Smooth muscle cell (in vitro differentiated cells): ENCODE data around the gene IL1R1. TPM values are rescaled to one million over a fixed set of nuclear protein-coding genes. Genes with fewer than 3 reads are reported as not detected.

Source experiments
- DNase-seq: peaks from one replicate; lab custom pipeline; 2025; ENCODE audit not compliant: unreplicated experiment; lab: John Stamatoyannopoulos, UW
- H2AFZ ChIP-seq: fragments of 200-600 bp; sonication (generic); 2 replicates; pipeline ENCODE4 v1.6.0; 2016; ENCODE audit warnings: antibody characterized with exemption, low read depth, mild to moderate bottlenecking
- H3F3A ChIP-seq: fragments of 200-600 bp; sonication (generic); 2 replicates; pipeline ENCODE4 v1.6.0; 2017; ENCODE audit warnings: antibody characterized with exemption, low read depth
- H3K27ac ChIP-seq: fragments of 200-600 bp; sonication (generic); 2 replicates; pipeline ENCODE4 v1.5.1; 2016; ENCODE audit warnings: low read depth, mild to moderate bottlenecking
- H3K27me3 ChIP-seq: fragments of 200-600 bp; sonication (generic); 2 replicates; pipeline ENCODE4 v1.6.1; 2016; ENCODE audit warnings: low read depth, mild to moderate bottlenecking
- H3K36me3 ChIP-seq: fragments of 200-600 bp; sonication (generic); 2 replicates; pipeline ENCODE4 v1.5.1; 2016; ENCODE audit warnings: low read depth
- H3K4me1 ChIP-seq: fragments of 200-600 bp; sonication (generic); 2 replicates; pipeline ENCODE4 v1.5.1; 2016; ENCODE audit warnings: low read depth
- H3K4me2 ChIP-seq: fragments of 200-600 bp; sonication (generic); 2 replicates; pipeline ENCODE4 v1.6.0; 2016; ENCODE audit warnings: mild to moderate bottlenecking
- H3K4me3 ChIP-seq: fragments of 200-600 bp; sonication (generic); 2 replicates; pipeline ENCODE4 v1.5.1; 2016; ENCODE audit warnings: mild to moderate bottlenecking
- H3K79me2 ChIP-seq: fragments of 200-600 bp; sonication (generic); 2 replicates; pipeline ENCODE4 v1.6.0; 2016; ENCODE audit warnings: low read depth, mild to moderate bottlenecking
- H3K9ac ChIP-seq: fragments of 200-600 bp; sonication (generic); 2 replicates; pipeline ENCODE4 v1.6.0; 2016; ENCODE audit warnings: low read depth
- H3K9me3 ChIP-seq: fragments of 200-600 bp; sonication (generic); replicated peaks from 2 replicates; pipeline ENCODE4 v1.5.1; 2016; ENCODE audit warnings: low read depth
- H4K20me1 ChIP-seq: fragments of 200-600 bp; sonication (generic); 2 replicates; pipeline ENCODE4 v1.6.0; 2016; ENCODE audit warnings: low read depth
- WGBS: methylation state at CpG from one replicate; pipeline ENCODE4 v1.1.7; 2016; ENCODE audit warnings: low lambda C conversion rate; 5-methylcytosine and 5-hydroxymethylcytosine counted together
- polyA plus RNA-seq: library from polyadenylated mRNA; unstranded; fragments of >200 nt; fragmentation: Nextera tagmentation; extraction: Ambion mirVana; gene quantifications from 2 replicates; pipeline ENCODE4 v1.2.1, GENCODE V29; 2016
- total RNA-seq: library from RNA; depleted of rRNA; stranded (reverse); fragments of >200 nt; gene quantifications from 2 replicates; pipeline ENCODE4 v1.2.3, GENCODE V29; 2014
- TF ChIP-seq, protein P1 (sequence below): fragments of 200-600 bp; sonication (generic); IDR thresholded peaks from 2 replicates; pipeline ENCODE4 v1.5.1; 2017; ENCODE audit warnings: borderline replicate concordance, mild to moderate bottlenecking, antibody characterized with exemption; ENCODE audit not compliant: insufficient read depth, poor library complexity, severe bottlenecking

The IL1R1 gene
- total and polyA plus RNA-seq, 2 experiments from 2014 or later = 26.8 to 32.4 TPM

DNA sequence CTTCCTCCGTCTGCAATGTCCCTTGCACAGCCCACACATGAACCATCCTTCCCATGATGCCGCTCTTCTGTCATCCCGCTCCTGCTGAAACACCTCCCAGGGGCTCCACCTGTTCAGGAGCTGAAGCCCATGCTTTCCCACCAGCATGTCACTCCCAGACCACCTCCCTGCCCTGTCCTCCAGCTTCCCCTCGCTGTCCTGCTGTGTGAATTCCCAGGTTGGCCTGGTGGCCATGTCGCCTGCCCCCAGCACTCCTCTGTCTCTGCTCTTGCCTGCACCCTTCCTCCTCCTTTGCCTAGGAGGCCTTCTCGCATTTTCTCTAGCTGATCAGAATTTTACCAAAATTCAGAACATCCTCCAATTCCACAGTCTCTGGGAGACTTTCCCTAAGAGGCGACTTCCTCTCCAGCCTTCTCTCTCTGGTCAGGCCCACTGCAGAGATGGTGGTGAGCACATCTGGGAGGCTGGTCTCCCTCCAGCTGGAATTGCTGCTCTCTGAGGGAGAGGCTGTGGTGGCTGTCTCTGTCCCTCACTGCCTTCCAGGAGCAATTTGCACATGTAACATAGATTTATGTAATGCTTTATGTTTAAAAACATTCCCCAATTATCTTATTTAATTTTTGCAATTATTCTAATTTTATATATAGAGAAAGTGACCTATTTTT lies 35.4 kb downstream of the IL1R1 start:
- Histone ChIP-seq H3K9me3 (no peaks in the 10 kb centered on the region), H3K27ac (no peak overlapping the region), H3F3A (peaks cover 3% of the 10 kb centered on the region), H4K20me1 (no peaks in the 10 kb centered on the region), H2AFZ (no peak overlapping the region), H3K4me1 (no peaks in the 10 kb centered on the region), H3K27me3 (no peaks in the 10 kb centered on the region), H3K9ac (no peak overlapping the region), H3K79me2 (no peaks in the 10 kb centered on the region), H3K4me2 (no peak overlapping the region), H3K36me3 (peaks cover 12% of the 10 kb centered on the region), H3K4me3 (no peak overlapping the region)
- no peak for DNase-seq
- TF ChIP-seq, protein P1, sequence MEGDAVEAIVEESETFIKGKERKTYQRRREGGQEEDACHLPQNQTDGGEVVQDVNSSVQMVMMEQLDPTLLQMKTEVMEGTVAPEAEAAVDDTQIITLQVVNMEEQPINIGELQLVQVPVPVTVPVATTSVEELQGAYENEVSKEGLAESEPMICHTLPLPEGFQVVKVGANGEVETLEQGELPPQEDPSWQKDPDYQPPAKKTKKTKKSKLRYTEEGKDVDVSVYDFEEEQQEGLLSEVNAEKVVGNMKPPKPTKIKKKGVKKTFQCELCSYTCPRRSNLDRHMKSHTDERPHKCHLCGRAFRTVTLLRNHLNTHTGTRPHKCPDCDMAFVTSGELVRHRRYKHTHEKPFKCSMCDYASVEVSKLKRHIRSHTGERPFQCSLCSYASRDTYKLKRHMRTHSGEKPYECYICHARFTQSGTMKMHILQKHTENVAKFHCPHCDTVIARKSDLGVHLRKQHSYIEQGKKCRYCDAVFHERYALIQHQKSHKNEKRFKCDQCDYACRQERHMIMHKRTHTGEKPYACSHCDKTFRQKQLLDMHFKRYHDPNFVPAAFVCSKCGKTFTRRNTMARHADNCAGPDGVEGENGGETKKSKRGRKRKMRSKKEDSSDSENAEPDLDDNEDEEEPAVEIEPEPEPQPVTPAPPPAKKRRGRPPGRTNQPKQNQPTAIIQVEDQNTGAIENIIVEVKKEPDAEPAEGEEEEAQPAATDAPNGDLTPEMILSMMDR = no peak
- 95% methylated on average over 7 of the region's 7 CpGs for WGBS

DNA sequence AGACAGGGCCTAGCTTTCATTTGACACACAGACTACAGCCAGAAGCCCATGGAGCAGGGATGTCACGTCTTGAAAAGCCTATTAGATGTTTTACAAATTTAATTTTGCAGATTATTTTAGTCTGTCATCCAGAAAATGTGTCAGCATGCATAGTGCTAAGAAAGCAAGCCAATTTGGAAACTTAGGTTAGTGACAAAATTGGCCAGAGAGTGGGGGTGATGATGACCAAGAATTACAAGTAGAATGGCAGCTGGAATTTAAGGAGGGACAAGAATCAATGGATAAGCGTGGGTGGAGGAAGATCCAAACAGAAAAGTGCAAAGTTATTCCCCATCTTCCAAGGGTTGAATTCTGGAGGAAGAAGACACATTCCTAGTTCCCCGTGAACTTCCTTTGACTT lies 36.5 kb downstream of the IL1R1 start:
- TF ChIP-seq, protein P1 = no peak
- H2AFZ ChIP-seq = no peak overlapping the region

DNA sequence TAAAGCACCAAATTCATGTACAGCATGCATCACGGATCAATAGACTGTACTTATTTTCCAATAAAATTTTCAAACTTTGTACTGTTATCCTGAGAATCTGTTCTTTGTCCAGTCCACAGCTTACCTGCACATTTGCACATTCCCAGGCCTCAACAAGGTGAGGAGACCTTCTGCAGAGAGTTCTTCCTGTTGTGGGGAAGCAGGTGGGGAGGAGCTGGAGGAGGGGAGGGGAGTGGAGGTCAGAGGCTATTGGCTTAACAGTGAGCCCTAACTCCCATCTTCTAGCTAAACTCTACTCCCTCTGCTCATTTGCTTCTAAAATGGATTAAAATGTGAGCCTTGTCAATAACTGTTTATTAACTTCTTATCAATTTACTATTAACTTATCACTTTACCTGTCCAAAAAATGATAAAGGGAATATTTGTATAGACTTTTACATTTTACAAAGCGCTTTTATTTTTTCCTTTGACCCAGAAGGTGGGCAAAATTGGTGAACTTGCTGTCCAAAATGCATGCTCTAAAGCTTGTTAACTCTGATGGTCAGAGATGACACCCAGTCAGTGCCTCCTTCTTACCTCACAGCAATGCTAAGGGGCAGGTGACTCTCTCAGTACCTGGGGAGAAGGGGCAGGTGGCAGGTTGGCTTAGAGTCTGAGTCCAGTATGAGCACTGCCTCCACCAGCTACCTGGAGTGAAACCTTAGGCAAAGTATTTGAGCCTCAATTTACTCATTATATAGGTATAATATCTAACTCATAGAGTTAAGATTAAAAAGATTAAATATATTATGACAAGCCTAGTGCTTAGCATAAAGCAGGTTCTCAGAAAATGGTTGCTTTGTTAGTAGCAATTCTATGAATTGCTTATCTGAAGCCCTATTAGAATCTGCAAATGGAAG lies 37.5 kb downstream of the IL1R1 start:
- no peaks in the 10 kb centered on the region for H3K4me1 ChIP-seq
- H3K4me2 ChIP-seq = no peak overlapping the region
- no peaks in the 10 kb centered on the region for H3K27me3 ChIP-seq
- no peak for DNase-seq
- TF ChIP-seq, protein P1 = no peak
- H3K36me3 ChIP-seq = peaks cover 5% of the 10 kb centered on the region
- H3K4me3 ChIP-seq = no peak overlapping the region
- no peak overlapping the region for H3K27ac ChIP-seq
- no peaks in the 10 kb centered on the region for H3K9me3 ChIP-seq
- H3K9ac ChIP-seq = no peak overlapping the region
- H2AFZ ChIP-seq = no peak overlapping the region
- 97% methylated on average over 2 of the region's 2 CpGs for WGBS
- H3F3A ChIP-seq = peaks cover 3% of the 10 kb centered on the region
- no peaks in the 10 kb centered on the region for H3K79me2 ChIP-seq
- H4K20me1 ChIP-seq = no peaks in the 10 kb centered on the region

More for the DNA sequence above, 36.5 kb downstream of the IL1R1 start:
- no peaks in the 10 kb centered on the region for H3K4me1 ChIP-seq
- no peak overlapping the region for H3K4me3 ChIP-seq
- H3K9me3 ChIP-seq = no peaks in the 10 kb centered on the region
- no peak overlapping the region for H3K4me2 ChIP-seq
- WGBS = 86% methylated on average over 3 of the region's 3 CpGs
- no peaks in the 10 kb centered on the region for H4K20me1 ChIP-seq
- H3K27ac ChIP-seq = no peak overlapping the region
- no peaks in the 10 kb centered on the region for H3K27me3 ChIP-seq
- H3K36me3 ChIP-seq = peaks cover 9% of the 10 kb centered on the region
- no peak overlapping the region for H3K9ac ChIP-seq
- H3F3A ChIP-seq = peaks cover 3% of the 10 kb centered on the region
- DNase-seq = no peak
- H3K79me2 ChIP-seq = no peaks in the 10 kb centered on the region
